K562 (cell line): ENCODE results near the gene SLC27A4. TPM values are rescaled to one million over a fixed set of nuclear protein-coding genes. Genes with fewer than 3 reads are reported as not detected.

ENCODE experiments used
- ATAC-seq: fragments of 200-7000 bp; cut with Tn5 transposase; 3 replicates; pipeline ENCODE4 v1.9.1; 2020; ENCODE audit warnings: moderate library complexity
- BruUV-seq: library from RNA; stranded (reverse); fragments of 400-500 nt; replicated peaks from 2 replicates; lab custom pipeline; 2021; lab: Mats Ljungman, UMichigan
- CTCF ChIA-PET: fragments of 300-600 bp; formaldehyde crosslinking; extraction: SDS; loops from one replicate; lab custom pipeline; 2021; ENCODE audit warnings: low intra/inter-chr PET ratio; lab: Yijun Ruan, JAX
- POLR2A ChIA-PET: fragments of 300-600, 350-650 bp; sonication (Branson Sonifier 250); formaldehyde crosslinking; extraction: SDS; loops from one replicate; lab custom pipeline; 2021; ENCODE audit warnings: antibody characterized with exemption, inconsistent platforms; lab: Yijun Ruan, JAX
- DNase-seq, 4 experiments: peaks; one replicate each; pipeline versions ENCODE4 v3.0.0 to v3.0.0-alpha.2; 2011 to 2018; ENCODE audit warnings: low spot score in 3 of 4, mixed read lengths in 3 of 4; ENCODE audit errors: extremely low read depth in 1 of 4
- FAIRE-seq: peaks from 2 replicates; lab custom pipeline; 2011; peaks lifted over from hg19 to GRCh38; lab: Jason Lieb, UNC
- H2AFZ ChIP-seq: 2 replicates; pipeline ENCODE4 v1.6.0; 2011; ENCODE audit warnings: low read depth, low read length, control low read depth, inconsistent platforms
- H3K27ac ChIP-seq: fragments of 200-600 bp; 3 replicates; pipeline ENCODE4 v1.8.0; 2011; ENCODE audit warnings: low read depth, mild to moderate bottlenecking, control low read depth, inconsistent platforms, low read length, moderate library complexity, mixed read lengths; ENCODE audit errors: extremely low read depth
- H3K27me3 ChIP-seq, 2 experiments: fragments of 300-600 bp in 1 of 2; 2 replicates in 1 of 2; 3 replicates in 1 of 2; pipeline versions ENCODE4 v1.6.0 to v1.8.0; 2011; ENCODE audit warnings: inconsistent platforms in 2 of 2, low read length in 2 of 2, mild to moderate bottlenecking in 1 of 2, mixed read lengths in 1 of 2, moderate library complexity in 1 of 2; ENCODE audit not compliant: control insufficient read depth in 2 of 2, insufficient read depth in 2 of 2
- H3K36me3 ChIP-seq: fragments of 300-600 bp; 3 replicates; pipeline ENCODE4 v1.8.0; 2011; ENCODE audit warnings: mild to moderate bottlenecking, low read length, inconsistent platforms; ENCODE audit not compliant: control insufficient read depth, insufficient read depth
- H3K4me1 ChIP-seq, 2 experiments: fragments of 200-600 bp in 1 of 2; replicated peaks in 1 of 2; 2 replicates in 1 of 2; 3 replicates in 1 of 2; pipeline versions ENCODE4 v1.5.1 to v1.8.0; 2011; ENCODE audit warnings: inconsistent platforms in 2 of 2, low read length in 2 of 2, mild to moderate bottlenecking in 1 of 2, mixed read lengths in 1 of 2, moderate library complexity in 1 of 2; ENCODE audit not compliant: control insufficient read depth in 2 of 2, insufficient read depth in 2 of 2
- H3K4me2 ChIP-seq: 2 replicates; pipeline ENCODE4 v1.6.1; 2011; ENCODE audit warnings: low read length, control low read depth, inconsistent platforms, mixed read lengths; ENCODE audit not compliant: insufficient read depth
- H3K4me3 ChIP-seq: fragments of 200-600 bp; sonication (generic), shearing (Covaris generic); 2 replicates; pipeline ENCODE4 v1.5.1; 2016; ENCODE audit warnings: control low read depth, inconsistent platforms
- H3K79me2 ChIP-seq: fragments of 200-600 bp; 3 replicates; pipeline ENCODE4 v1.8.0; 2011; ENCODE audit warnings: low read length, inconsistent platforms; ENCODE audit not compliant: control insufficient read depth, insufficient read depth
- H3K9ac ChIP-seq, 2 experiments: 2 replicates each; pipeline versions ENCODE4 v1.6.0 to v1.6.1; 2011; ENCODE audit warnings: low read depth in 2 of 2, low read length in 2 of 2, control low read depth in 1 of 2, inconsistent platforms in 1 of 2, mild to moderate bottlenecking in 1 of 2, mixed read lengths in 1 of 2; ENCODE audit not compliant: insufficient read depth in 1 of 2
- H3K9me1 ChIP-seq: one replicate; pipeline ENCODE4 v1.6.0; 2011; ENCODE audit warnings: inconsistent platforms, mild to moderate bottlenecking, low read length, moderate library complexity; ENCODE audit not compliant: control insufficient read depth, insufficient read depth
- H3K9me3 ChIP-seq: replicated peaks from 2 replicates; pipeline ENCODE4 v1.5.1; 2011; ENCODE audit warnings: low read depth, low read length, inconsistent platforms; ENCODE audit not compliant: control insufficient read depth, insufficient read depth
- H4K20me1 ChIP-seq: replicated peaks from 2 replicates; pipeline ENCODE4 v1.6.1; 2011; ENCODE audit warnings: low read length, inconsistent platforms, mixed read lengths; ENCODE audit not compliant: control insufficient read depth, insufficient read depth
- ARID3A ChIP-seq: IDR thresholded peaks from 2 replicates; pipeline ENCODE4 v1.6.1; 2012; ENCODE audit warnings: low read depth, low read length, improper control_type of control experiment, borderline replicate concordance
- CAMTA2 ChIP-seq: fragments of 250-450 bp; sonication (Bioruptor Pico); conservative IDR thresholded peaks from 2 replicates; pipeline ENCODE4 v1.5.1; 2022
- CGGBP1 ChIP-seq: fragments of 250-450 bp; sonication (Bioruptor Pico); IDR thresholded peaks from 2 replicates; pipeline ENCODE4 v1.9.0; 2021; ENCODE audit warnings: mild to moderate bottlenecking
- E2F6 ChIP-seq, 2 experiments: IDR thresholded peaks; 2 replicates each; pipeline ENCODE4 v1.6.1; 2011; ENCODE audit warnings: borderline replicate concordance in 1 of 2, control low read depth in 1 of 2, low read depth in 1 of 2, low read length in 1 of 2, mild to moderate bottlenecking in 1 of 2, mixed read lengths in 1 of 2, moderate library complexity in 1 of 2; ENCODE audit not compliant: insufficient read depth in 1 of 2, insufficient read length in 1 of 2, poor library complexity in 1 of 2, severe bottlenecking in 1 of 2; ENCODE audit errors: extremely low read depth in 1 of 2
- KDM4B ChIP-seq, 2 experiments: fragments of 450-650 bp in 1 of 2; sonication (generic) in 1 of 2; IDR thresholded peaks; 2 replicates each; pipeline ENCODE4 v1.6.1; 2016 to 2017; ENCODE audit warnings: borderline replicate concordance in 2 of 2, antibody characterized with exemption in 1 of 2, low read depth in 1 of 2, mild to moderate bottlenecking in 1 of 2
- NEUROD1 ChIP-seq: fragments of 150-350 bp; IDR thresholded peaks from 2 replicates; pipeline ENCODE4 v1.6.1; 2014; ENCODE audit warnings: borderline replicate concordance, low read length, low read depth; ENCODE audit not compliant: partially characterized antibody
- NUFIP1 ChIP-seq: fragments of 450-650 bp; IDR thresholded peaks from 2 replicates; pipeline ENCODE4 v1.6.1; 2018; ENCODE audit not compliant: partially characterized antibody
- STAT5A ChIP-seq: IDR thresholded peaks from 2 replicates; pipeline ENCODE4 v1.6.1; 2012; ENCODE audit warnings: low read length, inconsistent platforms, borderline replicate concordance
- TRIM28 ChIP-seq: fragments of 450-650 bp; IDR thresholded peaks from 2 replicates; pipeline ENCODE4 v1.6.1; 2017
- ZKSCAN1 ChIP-seq: fragments of 150-350 bp; IDR thresholded peaks from 2 replicates; pipeline ENCODE4 v1.6.1; 2016; ENCODE audit warnings: low read depth, low read length
- ZNF449 ChIP-seq: fragments of 250-450 bp; sonication (Bioruptor Pico); IDR thresholded peaks from 2 replicates; pipeline ENCODE4 v1.8.0; 2022; ENCODE audit warnings: moderate library complexity, mild to moderate bottlenecking, inconsistent platforms
- whole genome bisulfite sequencing: fragments of 100-300 bp; shearing (Covaris generic); methylation state at CpG from one replicate; pipeline ENCODE4 v1.1.6; 2016; ENCODE audit warnings: low coverage, mixed read lengths; ENCODE audit not compliant: insufficient coverage; ENCODE audit errors: missing lambda C conversion rate; 5-methylcytosine and 5-hydroxymethylcytosine counted together
- in situ Hi-C: fragments of 300-500 bp; cut with MboI; formaldehyde crosslinking; loops from 4 replicates; pipeline ENCODE4 v1.15.0; 2018; ENCODE audit warnings: inconsistent platforms, mixed read lengths
- intact Hi-C: fragments of 100-400 bp; cut with micrococcal nuclease; formaldehyde crosslinking; loops from 2 replicates; pipeline ENCODE4 v1.14.2; 2022
- polyA plus RNA-seq, 8 experiments: library from polyadenylated mRNA; depleted of rRNA in 4 of 8; stranded (reverse) in 5 of 8; unstranded in 3 of 8; fragments of >200 nt; fragmentation: Nextera tagmentation in 2 of 8; fragmentation: Illumina TruSeq in 1 of 8; extraction: Ambion mirVana in 2 of 8; extraction: Trizol in 1 of 8; gene quantifications; 2 replicates each; pipeline versions ENCODE4 v1.2.1 to v1.2.3, GENCODE V29; 2011 to 2014; ENCODE audit warnings: inconsistent platforms in 1 of 8, missing spikeins in 1 of 8
- total RNA-seq, 7 experiments: library from RNA; depleted of rRNA in 6 of 7; stranded (reverse); fragments of >200 nt in 6 of 7; fragmentation: Illumina TruSeq in 2 of 7; extraction: Trizol in 2 of 7; gene quantifications; 2 replicates each; pipeline versions ENCODE4 v1.2.1 to v1.2.3, GENCODE V29; 2011 to 2021; ENCODE audit warnings: low replicate concordance in 1 of 7

The SLC27A4 gene
- total and polyA plus RNA-seq, 9 of the 15 experiments (the other 6 are each of a cell fraction or from before 2014, with no cell fraction given): 0.25 to 35.7 (median 14.0) TPM

- TF ChIP-seq E2F6 (IDR thresholded peaks at IDR 0.05; ENCODE audit: borderline replicate concordance in 1 of 2, extremely low read depth in 1 of 2, insufficient read depth in 1 of 2, insufficient read length in 1 of 2, low read depth in 1 of 2, low read length in 1 of 2, poor library complexity in 1 of 2, severe bottlenecking in 1 of 2) (no peak), KDM4B (IDR thresholded peaks at IDR 0.05; ENCODE audit: borderline replicate concordance in 2 of 2, low read depth in 1 of 2) (no peak), TRIM28 (no peak)
Observed at GRCh38 chr9:128297221-128297773, 43.0 kb upstream of the SLC27A4 start (continued).

- H2AFZ ChIP-seq: no peak overlapping the region
- 28% methylated on average over 20 of the region's 20 CpGs for WGBS
- H3K79me2 ChIP-seq: no peaks in the 10 kb centered on the region
- peak; percentile 19 for FAIRE-seq
- no peak overlapping the region for H3K4me3 ChIP-seq
- peak overlapping the region; percentile 41 for H3K4me2 ChIP-seq
- H3K36me3 ChIP-seq: no peaks in the 10 kb centered on the region
- H3K4me1 ChIP-seq: peaks cover 38 to 42% of the 10 kb centered on the region in 2 experiments
- ATAC-seq: peak; percentile 29
- no TSS peak for BruUV-seq
- H3K27ac ChIP-seq: peak overlapping the region; percentile 41; the same call in 2 of the 3 replicates
- no peaks in the 10 kb centered on the region for H3K27me3 ChIP-seq
- peak; percentile 86 to 96 (median 93) for DNase-seq
- intact Hi-C loops: loop anchor here (5.0 kb wide), 2 partner anchors 1388 to 1428 kb away; no protein-coding TSS in a partner anchor
- no peaks in the 10 kb centered on the region for H3K9me3 ChIP-seq
- H4K20me1 ChIP-seq: 0 out of 2 replicates have a peak, but pooled peaks cover 4% of the 10 kb centered on the region
- ChIA-PET CTCF (no interaction called here), POLR2A (interaction anchor here (0.5 to 4.3 kb wide), 8 partner anchors 8 to 1505 kb away, joined by 3 to 38 read pairs (median 4); no protein-coding TSS in a partner anchor)
- peak overlapping the region in 1 of 2 experiments; percentile 61; a peak in 2 of 4 replicates for H3K9ac ChIP-seq
- in situ Hi-C loops: loop anchor here (25.0 kb wide), 1 partner anchor 1488 kb away; no protein-coding TSS in a partner anchor
- H3K9me1 ChIP-seq: peaks cover 8% of the 10 kb centered on the region
- TF ChIP-seq ARID3A (0 out of 2 replicates have a peak, but pooled peaks have one; percentile 15), NEUROD1 (peak; percentile 64), NUFIP1 (no peak), CGGBP1 (CRISPR knock-in tag) (no peak), CAMTA2 (no peak), ZKSCAN1 (no peak), ZNF449 (CRISPR knock-in tag) (no peak), STAT5A (peak; percentile 73)
Observed at GRCh38 chr9:128298535-128299482, 41.5 kb upstream of the SLC27A4 start.
